H1 (cell line): ENCODE results near the gene ADCY1. TPM values are rescaled to one million over a fixed set of nuclear protein-coding genes. Genes with fewer than 3 reads are reported as not detected.

Experiments used
- CTCF ChIA-PET: fragments of 300-600 bp; sonication (Branson Sonifier 250); formaldehyde crosslinking; loops from one replicate; lab custom pipeline; 2021; ENCODE audit not compliant: partially characterized antibody; lab: Charles Lee
- POLR2A ChIA-PET: fragments of 300-600 bp; sonication (Branson Sonifier 250); formaldehyde crosslinking; loops from one replicate; lab custom pipeline; 2021; ENCODE audit warnings: inconsistent platforms; ENCODE audit not compliant: partially characterized antibody; lab: Charles Lee
- DNase-seq, 2 experiments: peaks; one replicate each; pipeline versions ENCODE4 v3.0.0 to v3.0.0-alpha.2; 2010 to 2022; ENCODE audit warnings: low spot score in 2 of 2, low read depth in 1 of 2, mixed read lengths in 1 of 2
- FAIRE-seq: peaks from 2 replicates; lab custom pipeline; 2011; peaks lifted over from hg19 to GRCh38; lab: Jason Lieb, UNC
- H2AFZ ChIP-seq: 2 replicates; pipeline ENCODE4 v1.8.1; 2012; ENCODE audit warnings: low read length, inconsistent platforms
- H2AK5ac ChIP-seq: 2 replicates; pipeline ENCODE4 v1.6.1; 2013; ENCODE audit warnings: low read depth, low read length
- H2BK120ac ChIP-seq: replicated peaks from 2 replicates; pipeline ENCODE3; 2013; ENCODE audit warnings: low read depth, low read length, inconsistent platforms
- H2BK12ac ChIP-seq: 2 replicates; pipeline ENCODE4 v1.6.1; 2013; ENCODE audit warnings: low read depth, low read length
- H2BK15ac ChIP-seq: 2 replicates; pipeline ENCODE4 v1.6.1; 2013; ENCODE audit warnings: low read length
- H2BK20ac ChIP-seq: 2 replicates; pipeline ENCODE4 v1.6.1; 2013; ENCODE audit warnings: low read length
- H2BK5ac ChIP-seq: 2 replicates; pipeline ENCODE4 v1.6.1; 2013; ENCODE audit warnings: low read depth, low read length
- H3K14ac ChIP-seq: 2 replicates; pipeline ENCODE4 v1.6.1; 2013; ENCODE audit warnings: inconsistent platforms; ENCODE audit not compliant: insufficient read length
- H3K18ac ChIP-seq: 2 replicates; pipeline ENCODE4 v1.6.1; 2013; ENCODE audit warnings: low read length; ENCODE audit errors: extremely low read depth
- H3K23ac ChIP-seq: 2 replicates; pipeline ENCODE4 v1.6.1; 2013; ENCODE audit warnings: inconsistent platforms; ENCODE audit not compliant: insufficient read length
- H3K23me2 ChIP-seq: 2 replicates; pipeline ENCODE4 v1.6.1; 2013; ENCODE audit warnings: low read depth, low read length
- H3K27ac ChIP-seq: 2 replicates; pipeline ENCODE4 v1.6.1; 2011; ENCODE audit warnings: low read depth, low read length, inconsistent platforms
- H3K27me3 ChIP-seq, 4 experiments: replicated peaks in 1 of 4; 1 replicate in 1 of 4; 2 replicates in 3 of 4; pipeline versions ENCODE4 v1.6.1 to v1.8.1; 2011 to 2013; ENCODE audit warnings: low read length in 3 of 4, mild to moderate bottlenecking in 3 of 4, inconsistent platforms in 2 of 4, mixed read lengths in 2 of 4, moderate library complexity in 1 of 4; ENCODE audit not compliant: control insufficient read depth in 3 of 4, insufficient read depth in 3 of 4; ENCODE audit errors: extremely low read depth in 1 of 4
- H3K36me3 ChIP-seq, 4 experiments: 2 replicates each; pipeline versions ENCODE4 v1.6.1 to v1.8.1; 2011 to 2013; ENCODE audit warnings: mild to moderate bottlenecking in 4 of 4, low read length in 3 of 4, moderate library complexity in 2 of 4, control low read depth in 1 of 4, inconsistent platforms in 1 of 4; ENCODE audit not compliant: insufficient read depth in 4 of 4, control insufficient read depth in 2 of 4
- H3K4ac ChIP-seq: replicated peaks from 2 replicates; pipeline ENCODE3; 2013; ENCODE audit warnings: low read length, low read depth, mixed read lengths, inconsistent platforms; ENCODE audit not compliant: insufficient read length
- H3K4me1 ChIP-seq, 4 experiments: replicated peaks in 1 of 4; 1 replicate in 1 of 4; 2 replicates in 3 of 4; pipeline versions ENCODE4 v1.6.1 to v1.8.1; 2011 to 2013; ENCODE audit warnings: low read length in 3 of 4, inconsistent platforms in 2 of 4, mixed read lengths in 1 of 4; ENCODE audit not compliant: insufficient read depth in 4 of 4, control insufficient read depth in 3 of 4
- H3K4me2 ChIP-seq, 2 experiments: 2 replicates each; pipeline versions ENCODE4 v1.6.1 to v1.8.1; 2011 to 2013; ENCODE audit warnings: low read depth in 2 of 2, low read length in 2 of 2, control low read depth in 1 of 2, inconsistent platforms in 1 of 2, mild to moderate bottlenecking in 1 of 2; ENCODE audit not compliant: insufficient read depth in 1 of 2
- H3K4me3 ChIP-seq, 4 experiments: fragments of 200-600, 300-600 bp in 1 of 4; sonication (generic), shearing (Covaris generic), sonication (Bioruptor Twin) in 1 of 4; 2 replicates each; pipeline versions ENCODE4 v1.5.1 to v1.8.1; 2011 to 2016; ENCODE audit warnings: low read length in 4 of 4, low read depth in 3 of 4, control low read depth in 2 of 4, inconsistent platforms in 2 of 4, mild to moderate bottlenecking in 2 of 4, mixed read lengths in 1 of 4, moderate library complexity in 1 of 4; ENCODE audit not compliant: insufficient read depth in 2 of 4; ENCODE audit errors: extremely low read depth in 1 of 4
- H3K56ac ChIP-seq: replicated peaks from 2 replicates; pipeline ENCODE3; 2013; ENCODE audit warnings: low read depth, mild to moderate bottlenecking, mixed read lengths, low read length, inconsistent platforms; ENCODE audit not compliant: insufficient read length
- H3K79me1 ChIP-seq: 2 replicates; pipeline ENCODE4 v1.6.1; 2013; ENCODE audit warnings: low read depth, low read length, control low read depth
- H3K79me2 ChIP-seq, 2 experiments: 2 replicates each; pipeline versions ENCODE4 v1.6.1 to v1.8.1; 2012 to 2013; ENCODE audit warnings: low read length in 2 of 2, mild to moderate bottlenecking in 2 of 2, inconsistent platforms in 1 of 2; ENCODE audit not compliant: insufficient read depth in 2 of 2, control insufficient read depth in 1 of 2
- H3K9ac ChIP-seq, 4 experiments: replicated peaks in 1 of 4; 1 replicate in 1 of 4; 2 replicates in 3 of 4; pipeline versions ENCODE4 v1.6.1 to v1.8.1; 2011 to 2013; ENCODE audit warnings: low read depth in 3 of 4, low read length in 3 of 4, control low read depth in 2 of 4, mild to moderate bottlenecking in 2 of 4, moderate library complexity in 2 of 4, inconsistent platforms in 1 of 4; ENCODE audit errors: extremely low read depth in 1 of 4
- H3K9me3 ChIP-seq, 2 experiments: 2 replicates each; pipeline versions ENCODE4 v1.6.1 to v1.8.1; 2012 to 2013; ENCODE audit warnings: mild to moderate bottlenecking in 2 of 2, moderate library complexity in 2 of 2, control low read depth in 1 of 2, inconsistent platforms in 1 of 2, low read depth in 1 of 2, low read length in 1 of 2, mixed read lengths in 1 of 2; ENCODE audit not compliant: insufficient read depth in 2 of 2
- H4K20me1 ChIP-seq, 2 experiments: replicated peaks in 1 of 2; 2 replicates each; pipeline versions ENCODE3 to v1.8.1; 2011 to 2013; ENCODE audit warnings: inconsistent platforms in 2 of 2, low read length in 2 of 2, mild to moderate bottlenecking in 1 of 2; ENCODE audit not compliant: insufficient read depth in 2 of 2, control insufficient read depth in 1 of 2
- H4K5ac ChIP-seq: 2 replicates; pipeline ENCODE4 v1.6.1; 2013; ENCODE audit warnings: low read length, low read depth, mixed read lengths, inconsistent platforms; ENCODE audit not compliant: insufficient read length
- H4K8ac ChIP-seq: 2 replicates; pipeline ENCODE4 v1.8.0; 2013; ENCODE audit warnings: mild to moderate bottlenecking, moderate library complexity, low read length, inconsistent platforms; ENCODE audit not compliant: insufficient read depth; ENCODE audit errors: extremely low read depth
- H4K91ac ChIP-seq: replicated peaks from 2 replicates; pipeline ENCODE3; 2013; ENCODE audit warnings: low read length, mixed read lengths, inconsistent platforms; ENCODE audit not compliant: insufficient read length
- EZH2 ChIP-seq: fragments of 200-600 bp; sonication (generic); IDR thresholded peaks from 2 replicates; pipeline ENCODE4 v1.7.1; 2012; ENCODE audit warnings: low read depth, mild to moderate bottlenecking, moderate library complexity, low read length, inconsistent platforms; ENCODE audit not compliant: severe bottlenecking
- WGBS, 2 experiments: shearing (Covaris generic) in 1 of 2; methylation state at CpG; one replicate each; pipeline versions ENCODE4 v1.1.6 to v1.1.7; 2013 to 2015; ENCODE audit warnings: low lambda C conversion rate in 2 of 2, mixed read lengths in 2 of 2, inconsistent platforms in 1 of 2, low coverage in 1 of 2, missing lambda C conversion rate in 1 of 2; ENCODE audit not compliant: insufficient replicate concordance in 2 of 2, insufficient coverage in 1 of 2, insufficient read length in 1 of 2; ENCODE audit errors: extremely low coverage in 1 of 2, missing lambda C conversion rate in 1 of 2; 5-methylcytosine and 5-hydroxymethylcytosine counted together
- polyA plus RNA-seq, 7 experiments: library from polyadenylated mRNA; depleted of rRNA in 3 of 7; stranded (reverse) in 5 of 7; unstranded in 2 of 7; fragments of >200 nt in 5 of 7; fragments of 200-250 nt in 2 of 7; gene quantifications; 1 replicate in 5 of 7; 2 replicates in 1 of 7; 4 replicates in 1 of 7; pipeline versions ENCODE4 v1.2.1 to v1.2.3, GENCODE V29; 2011 to 2013; ENCODE audit warnings: missing spikeins in 2 of 7, mixed read lengths in 2 of 7
- total RNA-seq: library from RNA; stranded (reverse); fragmentation: NEBNext Ultra II Directional; extraction: Animal tissue kit (Norgen Biotek cat#: 25700); gene quantifications from 2 replicates; pipeline ENCODE4 v1.2.1, GENCODE V29; 2021

Gene ADCY1
- total and polyA plus RNA-seq, 2 of the 8 experiments (the other 6 are each of a cell fraction or from before 2014, with no cell fraction given) = 7.9 to 26.9 TPM

DNA sequence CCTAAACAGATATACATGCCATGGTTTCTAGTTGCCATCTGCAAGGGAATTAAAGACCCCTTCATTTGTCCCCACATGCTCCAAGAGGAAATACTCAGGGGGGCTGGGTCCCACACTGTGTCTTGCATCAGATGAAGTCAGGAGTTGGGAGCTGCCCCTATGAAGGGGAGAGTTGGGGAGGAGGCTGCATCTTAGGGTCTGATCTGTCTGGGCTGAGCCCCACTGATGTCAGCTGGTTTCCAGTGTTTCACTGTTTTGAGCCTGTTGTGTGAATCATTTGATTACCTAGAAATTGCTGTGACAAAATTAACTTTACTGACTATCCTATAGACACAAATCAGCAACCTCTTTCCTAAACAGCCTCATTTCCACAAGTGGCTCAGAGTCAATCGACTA, 4.9 kb upstream of the ADCY1 start:
- H2BK12ac ChIP-seq = no peak overlapping the region
- H3K79me2 ChIP-seq = no peaks in the 10 kb centered on the region
- H2AK5ac ChIP-seq = no peak overlapping the region
- peaks cover 0 to 20% (median 18%) of the 10 kb centered on the region in 4 experiments; a peak in 6 of 7 replicates for H3K27me3 ChIP-seq
- DNase-seq (no peak), FAIRE-seq (no peak)
- no peak overlapping the region for H3K9ac ChIP-seq
- H4K20me1 ChIP-seq = no peaks in the 10 kb centered on the region
- no peak overlapping the region for H4K5ac ChIP-seq
- H3K9me3 ChIP-seq = no peaks in the 10 kb centered on the region
- H2BK5ac ChIP-seq = no peak overlapping the region
- no peak overlapping the region for H3K4ac ChIP-seq
- H3K4me3 ChIP-seq = no peak overlapping the region
- no peaks in the 10 kb centered on the region for H3K79me1 ChIP-seq
- CTCF ChIA-PET = interaction anchor here (1.0 kb wide), 1 partner anchor 9 kb away, joined by 3 read pairs; no protein-coding TSS in a partner anchor
- TF ChIP-seq EZH2 = no peak
- H2BK120ac ChIP-seq = no peak overlapping the region
- no peak overlapping the region for H3K14ac ChIP-seq
- H3K4me1 ChIP-seq = peaks cover 5 to 19% (median 11%) of the 10 kb centered on the region in 4 experiments; a peak in 6 of 7 replicates
- H3K36me3 ChIP-seq = no peaks in the 10 kb centered on the region
- H2BK15ac ChIP-seq = no peak overlapping the region
- H2BK20ac ChIP-seq = no peak overlapping the region
- H4K91ac ChIP-seq = no peak overlapping the region
- no peak overlapping the region for H3K23ac ChIP-seq
- H3K18ac ChIP-seq = no peak overlapping the region
- 76% methylated on average over 1 of the region's 1 CpG; no CpG with 5 or more reads in 1 of the 2 experiments for WGBS, 2 experiments
- peaks cover 5% of the 10 kb centered on the region; the same call in 1 of the 2 replicates for H3K23me2 ChIP-seq
- POLR2A ChIA-PET = no interaction called here
- no peak overlapping the region for H3K56ac ChIP-seq
- no peak overlapping the region for H4K8ac ChIP-seq
- H3K27ac ChIP-seq = no peak overlapping the region
- no peak overlapping the region for H2AFZ ChIP-seq
- no peak overlapping the region for H3K4me2 ChIP-seq
